HG02588 (cell line): ENCODE measurements around the gene TEX264.

Experiments used
- ATAC-seq: cut with Tn5 transposase; IDR thresholded peaks from one replicate; pipeline ENCODE4 v1.9.1; 2021; ENCODE audit warnings: mild to moderate bottlenecking, moderate library complexity; ENCODE audit not compliant: unreplicated experiment

TEX264 gene

DNA sequence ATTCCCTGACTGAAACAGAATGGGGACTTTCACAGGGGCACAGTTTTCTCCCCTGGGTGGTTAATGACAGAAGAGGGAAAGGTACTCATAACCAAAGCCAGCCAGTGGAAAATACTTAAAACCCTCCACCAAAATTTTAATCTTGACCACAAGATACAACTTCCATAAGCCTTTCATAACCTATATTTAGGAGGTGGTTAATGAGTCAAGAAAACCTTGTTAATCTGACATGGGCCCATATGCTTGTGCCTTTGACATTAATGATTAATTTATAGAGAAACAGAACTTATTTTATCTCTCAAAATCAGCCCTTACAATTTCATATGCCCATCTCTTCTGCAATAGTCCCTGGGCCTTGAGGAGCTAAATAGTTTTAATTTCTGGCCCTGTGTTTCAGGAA lies 76.8 kb downstream of the TEX264 start:
- no peak for ATAC-seq

- no peak for ATAC-seq
Measured at GRCh38 chr3:51748327-51748726, 77.3 kb downstream of the TEX264 start.

- no peak for ATAC-seq
Measured at GRCh38 chr3:51750878-51751277, 79.8 kb downstream of the TEX264 start.

GRCh38 chr3:51751287-51751686 lies 80.2 kb downstream of the TEX264 start:
- no peak for ATAC-seq
